GM12872 (cell line): ENCODE data around the gene C21orf58.

ENCODE experiments used
- CTCF ChIP-seq: IDR thresholded peaks from 3 replicates; pipeline ENCODE4 v1.5.1; 2011; ENCODE audit warnings: low read depth, mild to moderate bottlenecking, low read length, moderate library complexity; ENCODE audit not compliant: insufficient read depth

The C21orf58 gene

GRCh38 chr21:46346296-46347202 lies 22.9 kb upstream of the C21orf58 start:
- no peak for TF ChIP-seq CTCF

- TF ChIP-seq CTCF, result no peak
Measured at GRCh38 chr21:46345861-46346260, 22.2 kb upstream of the C21orf58 start.

GRCh38 chr21:46344219-46344915 lies 20.7 kb upstream of the C21orf58 start:
- TF ChIP-seq CTCF, result no peak

- no peak for TF ChIP-seq CTCF
Measured at GRCh38 chr21:46340998-46341397, 17.3 kb upstream of the C21orf58 start.

GRCh38 chr21:46336603-46337002 lies 12.9 kb upstream of the C21orf58 start:
- TF ChIP-seq CTCF, result no peak

- no peak for TF ChIP-seq CTCF
Measured at GRCh38 chr21:46334351-46335140, 10.9 kb upstream of the C21orf58 start.

GRCh38 chr21:46329796-46330195 lies 6.1 kb upstream of the C21orf58 start:
- TF ChIP-seq CTCF, result no peak
